ENCODE results near the gene CALCOCO1.
"Not testable (repeated sequence)": the region's sequence is repeated elsewhere in the genome, so short reads cannot be mapped to it uniquely, and the experiment has no call there.

The CALCOCO1 gene

DNA sequence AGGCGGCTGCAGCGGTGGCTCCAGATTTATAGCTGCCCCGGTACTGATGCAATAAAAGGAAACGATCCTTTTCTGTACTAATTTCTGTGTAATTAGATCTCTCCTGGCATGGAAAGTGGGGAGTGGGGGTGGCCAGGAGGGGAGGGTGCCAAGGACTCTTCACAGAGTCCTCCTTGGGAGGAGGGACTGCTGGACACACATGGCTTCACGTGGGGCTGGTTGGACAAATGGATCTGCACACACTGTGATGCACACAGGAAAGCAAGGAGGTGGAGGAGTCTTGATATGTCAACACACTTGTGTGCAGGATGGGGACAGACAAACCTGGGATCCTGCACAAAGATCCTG, 27.6 kb downstream of the CALCOCO1 start:
- in situ Hi-C loops (cut with HindIII; ENCODE audit: low sequenced_read_pairs) = no loop called here

- in situ Hi-C loops (cut with HindIII; ENCODE audit: low sequenced_read_pairs) = no loop called here
Measured at GRCh38 chr12:53698948-53699677, 28.1 kb downstream of the CALCOCO1 start.

- in situ Hi-C loops (cut with HindIII; ENCODE audit: low sequenced_read_pairs) = no loop called here
Measured at GRCh38 chr12:53696655-53697331, 30.5 kb downstream of the CALCOCO1 start.

GRCh38 chr12:53696285-53696654, 31.0 kb downstream of the CALCOCO1 start:
- in situ Hi-C loops (cut with HindIII; ENCODE audit: low sequenced_read_pairs) = no loop called here

DNA sequence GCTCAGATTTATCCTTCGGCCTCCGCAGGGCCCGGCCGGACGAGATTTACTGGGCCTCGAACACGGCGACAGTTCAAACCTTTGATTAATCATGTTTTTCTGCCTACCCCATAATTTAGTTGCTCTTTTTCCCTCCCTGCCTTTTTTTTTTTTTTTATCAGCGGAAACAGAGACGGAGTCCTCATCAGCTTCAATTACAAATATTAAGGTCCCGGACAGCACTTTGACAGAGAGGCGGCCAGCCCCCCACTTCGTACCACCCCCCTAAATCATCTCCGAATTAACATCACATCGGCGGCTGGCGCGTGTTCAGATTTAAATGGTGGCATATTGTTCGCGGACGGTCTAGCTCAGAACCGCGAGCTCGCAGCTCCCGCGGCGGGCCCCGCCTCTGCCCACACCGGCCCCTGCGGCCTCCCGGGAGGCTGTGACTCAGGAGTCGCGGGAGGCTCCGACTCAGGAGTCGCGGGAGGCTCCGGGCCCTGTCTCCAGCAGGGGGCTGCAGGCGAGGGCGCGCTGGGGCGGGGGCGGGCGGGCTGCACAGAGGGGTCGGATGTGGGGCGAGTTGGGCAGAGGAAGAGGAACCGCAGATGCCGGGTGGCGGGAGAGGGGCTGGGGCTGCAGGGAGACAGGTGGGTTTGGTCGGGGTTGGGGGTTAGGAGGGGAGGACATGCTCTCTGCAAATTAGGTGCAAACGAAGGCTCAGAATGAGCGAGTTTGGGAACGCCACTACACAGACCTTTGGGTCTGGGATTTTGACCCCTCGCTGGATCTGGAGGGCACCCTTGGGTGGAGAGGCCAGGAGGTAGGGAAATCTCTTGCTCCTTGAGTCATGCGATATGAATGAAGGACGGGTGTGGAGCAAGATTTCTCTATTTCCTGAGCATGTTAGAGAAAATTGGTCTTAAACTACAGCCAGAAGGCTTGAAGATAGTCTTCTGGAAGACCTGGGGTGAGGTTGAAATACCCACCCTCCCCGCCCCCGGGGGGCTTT, 31.8 kb downstream of the CALCOCO1 start:
- in situ Hi-C loops (cut with HindIII; ENCODE audit: low sequenced_read_pairs) = no loop called here

- in situ Hi-C loops (cut with HindIII; ENCODE audit: low sequenced_read_pairs) = no loop called here
Measured at GRCh38 chr12:53694756-53695151, 32.5 kb downstream of the CALCOCO1 start.

DNA sequence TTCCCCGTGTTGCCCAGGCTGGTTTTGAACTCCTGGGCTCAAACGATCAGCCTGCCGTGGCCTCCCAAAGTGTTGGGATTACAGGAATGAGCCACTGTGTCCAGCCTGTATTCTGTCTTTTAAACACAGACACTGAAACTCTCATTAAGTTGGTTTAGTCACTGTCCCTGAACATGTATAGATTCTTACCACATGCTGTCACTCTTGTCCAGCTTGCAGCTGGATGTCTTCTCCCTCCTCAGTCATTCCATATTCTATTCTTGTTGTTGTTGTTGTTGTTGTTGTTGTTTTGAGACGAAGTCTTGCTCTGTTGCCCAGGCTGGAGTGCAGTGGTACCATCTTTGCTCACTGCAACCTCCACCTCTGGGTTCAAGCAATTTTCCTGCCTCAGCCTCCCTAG, 39.1 kb downstream of the CALCOCO1 start:
- in situ Hi-C loops (cut with HindIII; ENCODE audit: low sequenced_read_pairs) = no loop called here

- in situ Hi-C loops (cut with HindIII; ENCODE audit: low sequenced_read_pairs) = no loop called here
Measured at GRCh38 chr12:53686436-53686835, 40.8 kb downstream of the CALCOCO1 start.

- in situ Hi-C loops (cut with HindIII; ENCODE audit: low sequenced_read_pairs) = no loop called here
Measured at GRCh38 chr12:53684654-53685220, 42.5 kb downstream of the CALCOCO1 start.

- in situ Hi-C loops (cut with HindIII; ENCODE audit: low sequenced_read_pairs) = no loop called here
Measured at GRCh38 chr12:53683983-53684382, 43.3 kb downstream of the CALCOCO1 start.

GRCh38 chr12:53683494-53683893, 43.8 kb downstream of the CALCOCO1 start:
- in situ Hi-C loops (cut with HindIII; ENCODE audit: low sequenced_read_pairs) = no loop called here

DNA sequence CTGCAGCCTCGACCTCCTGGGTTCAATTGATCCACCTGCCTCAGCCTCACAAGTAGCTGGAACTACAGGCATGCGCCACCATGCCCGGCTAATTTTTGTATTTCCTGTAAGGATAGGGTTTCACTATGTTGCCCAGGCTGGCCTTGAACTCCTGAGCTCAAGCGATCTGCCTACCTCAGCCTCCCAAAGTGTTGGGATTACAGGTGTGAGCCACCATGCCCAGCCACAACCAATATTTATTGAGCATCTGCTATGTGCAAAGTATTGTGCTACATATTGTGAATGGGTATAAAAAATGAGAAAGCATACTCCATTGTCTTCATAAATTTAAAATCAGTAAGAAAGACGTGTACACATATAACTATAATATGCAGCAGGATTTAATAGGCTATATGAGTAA, 47.2 kb downstream of the CALCOCO1 start:
- in situ Hi-C loops (cut with HindIII; ENCODE audit: low sequenced_read_pairs) = not testable (repeated sequence)

GRCh38 chr12:53677800-53678148, 49.5 kb downstream of the CALCOCO1 start:
- in situ Hi-C loops (cut with HindIII; ENCODE audit: low sequenced_read_pairs) = no loop called here

GRCh38 chr12:53677016-53677799, 50.0 kb downstream of the CALCOCO1 start:
- in situ Hi-C loops (cut with HindIII; ENCODE audit: low sequenced_read_pairs) = no loop called here

- in situ Hi-C loops (cut with HindIII; ENCODE audit: low sequenced_read_pairs) = no loop called here
Measured at GRCh38 chr12:53676656-53677015, 50.6 kb downstream of the CALCOCO1 start.

GRCh38 chr12:53675701-53676607, 51.3 kb downstream of the CALCOCO1 start, which contains the start of gene ATP5MC2:
TSS of gene ATP5MC2 (minus strand) at chr12:53676083. CDS start at chr12:53672614, 3,469 bp downstream.
- in situ Hi-C loops (cut with HindIII; ENCODE audit: low sequenced_read_pairs) = no loop called here

GRCh38 chr12:53674977-53675700, 52.1 kb downstream of the CALCOCO1 start:
- in situ Hi-C loops (cut with HindIII; ENCODE audit: low sequenced_read_pairs) = no loop called here

DNA sequence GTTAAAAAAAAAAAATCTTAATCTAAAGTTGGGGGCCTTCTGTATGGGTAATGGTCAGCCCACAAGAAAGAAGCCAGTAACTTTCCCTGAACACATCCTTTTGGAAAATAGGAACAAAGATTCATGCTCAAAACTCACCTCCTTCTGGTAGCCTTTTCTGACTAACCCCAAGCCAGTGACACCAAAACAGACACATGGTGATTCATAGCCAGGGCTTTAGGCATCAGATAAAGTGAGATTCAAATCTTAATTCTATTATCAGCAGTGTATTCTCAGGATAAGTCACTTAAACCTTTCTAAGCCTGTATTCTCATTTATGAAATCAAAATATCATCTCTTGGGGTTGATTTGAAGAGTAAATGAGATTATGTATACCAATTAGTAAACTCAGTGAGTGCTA, 56.3 kb downstream of the CALCOCO1 start:
- in situ Hi-C loops (cut with HindIII; ENCODE audit: low sequenced_read_pairs) = no loop called here

GRCh38 chr12:53670308-53670707, 56.9 kb downstream of the CALCOCO1 start:
- in situ Hi-C loops (cut with HindIII; ENCODE audit: low sequenced_read_pairs) = no loop called here

Data from DLD1 (cell line).